Measurements from ENCODE around the gene MAVS.
A peak's percentile ranks its signal among the peaks of the same experiment; 100 is the strongest.
"Not testable (repeated sequence)": the region's sequence is repeated elsewhere in the genome, so short reads cannot be mapped to it uniquely, and the experiment has no call there.

Gene MAVS

GRCh38 chr20:3875378-3875974, 28.8 kb downstream of the MAVS start:
- intact Hi-C loops (cut with DNase I), result no loop called here
- DNase-seq, result peak in 2 of 10 donors; percentile 59 to 81

GRCh38 chr20:3876000-3876399, 29.4 kb downstream of the MAVS start:
- DNase-seq, result no peak
- intact Hi-C loops (cut with DNase I), result no loop called here

GRCh38 chr20:3876676-3877075, 30.0 kb downstream of the MAVS start:
- intact Hi-C loops (cut with DNase I), result no loop called here
- no peak for DNase-seq

- DNase-seq, result peak in 1 of 10 donors; percentile 13
- intact Hi-C loops (cut with DNase I), result not testable (repeated sequence)
Measured at GRCh38 chr20:3878921-3879274, 32.3 kb downstream of the MAVS start.

- intact Hi-C loops (cut with DNase I), result loop anchor here (5.0 kb wide), 1 partner anchor 47 kb away; no protein-coding TSS in a partner anchor
- DNase-seq, result peak in 1 of 10 donors; percentile 28
Measured at GRCh38 chr20:3885715-3886114, 39.1 kb downstream of the MAVS start.

GRCh38 chr20:3887876-3888620, 41.4 kb downstream of the MAVS start:
- DNase-seq, result peak in 2 of 10 donors; percentile 10 to 83

GRCh38 chr20:3888622-3889488, 42.2 kb downstream of the MAVS start, which contains the start of gene PANK2:
TSS of gene PANK2 (plus strand) at chr20:3889387.
- intact Hi-C loops (cut with DNase I), result loop anchor here (1.0 to 5.0 kb wide), 2 partner anchors 43 to 196 kb away; no protein-coding TSS in a partner anchor
- DNase-seq, result peak; percentile 98 to 100 (median 99)

More at GRCh38 chr20:3887876-3888620, 41.4 kb downstream of the MAVS start:
- intact Hi-C loops (cut with DNase I), result loop anchor here (1.0 to 5.0 kb wide), 2 partner anchors 44 to 197 kb away; no protein-coding TSS in a partner anchor

- peak in 7 of 10 donors; percentile 13 to 90 (median 30) for DNase-seq
Measured at GRCh38 chr20:3889489-3890397, 43.1 kb downstream of the MAVS start.

GRCh38 chr20:3890398-3890751, 43.7 kb downstream of the MAVS start:
- DNase-seq, result no peak
- intact Hi-C loops (cut with DNase I), result loop anchor here (1.0 kb wide), 1 partner anchor 125 kb away; the partner anchor contains the start of gene RNF24

More at GRCh38 chr20:3889489-3890397, 43.1 kb downstream of the MAVS start:
- intact Hi-C loops (cut with DNase I), result loop anchor here (1.0 to 5.0 kb wide), 2 partner anchors 43 to 126 kb away; partner anchors contain the start of gene RNF24

GRCh38 chr20:3890999-3891929, 44.6 kb downstream of the MAVS start:
- intact Hi-C loops (cut with DNase I), result loop anchor here (1.0 kb wide), 1 partner anchor 124 kb away; the partner anchor contains the start of gene RNF24
- DNase-seq, result no peak

GRCh38 chr20:3894796-3895195, 48.2 kb downstream of the MAVS start:
- intact Hi-C loops (cut with DNase I), result no loop called here
- DNase-seq, result no peak

- DNase-seq, result no peak
- intact Hi-C loops (cut with DNase I), result no loop called here
Measured at GRCh38 chr20:3896302-3896701, 49.7 kb downstream of the MAVS start.

- no peak for DNase-seq
- intact Hi-C loops (cut with DNase I), result no loop called here
Measured at GRCh38 chr20:3896853-3897583, 50.4 kb downstream of the MAVS start.

GRCh38 chr20:3898181-3898580, 51.5 kb downstream of the MAVS start:
- DNase-seq; intact Hi-C loops (cut with DNase I): not testable (repeated sequence)

- intact Hi-C loops (cut with DNase I), result no loop called here
- DNase-seq, result no peak
Measured at GRCh38 chr20:3898639-3899038, 52.0 kb downstream of the MAVS start.

GRCh38 chr20:3900187-3900604, 53.6 kb downstream of the MAVS start:
- intact Hi-C loops (cut with DNase I), result no loop called here
- no peak for DNase-seq

- intact Hi-C loops (cut with DNase I), result no loop called here
Measured at GRCh38 chr20:3901028-3901705, 54.5 kb downstream of the MAVS start.

More at GRCh38 chr20:3901028-3901705, 54.5 kb downstream of the MAVS start:
- DNase-seq, result no peak
